Measurements from ENCODE around the gene WNT16.

- TF ChIP-seq CTCF (conservative IDR thresholded peaks at IDR 0.05 in 1 of 2, IDR thresholded peaks at IDR 0.05 in 1 of 2; ENCODE audit: low read depth in 1 of 2, low read length in 2 of 2): no peak
- no peak for TF ChIP-seq EZH2 (IDR thresholded peaks at IDR 0.05; ENCODE audit: low read length, missing control alignments)
These were observed 26.5 kb upstream of the WNT16 start for GRCh38 chr7:121302214-121302745.

Measured in fibroblast of lung (primary cell).